Bone marrow (tissue), 2 donors: ENCODE results near the gene ENTREP3.
"Not testable (repeated sequence)": the region's sequence is repeated elsewhere in the genome, so short reads cannot be mapped to it uniquely, and the experiment has no call there.

Source experiments
- DNase-seq, 2 donors: peaks; one replicate each; lab custom pipeline; 2025; lab: John Stamatoyannopoulos, UW

The ENTREP3 gene

GRCh38 chr1:155255243-155256007 lies at the start of gene ENTREP3:
Gene ENTREP3 (minus strand): TSS chr1:155255483. CDS start chr1:155254877, 606 bp downstream.
- DNase-seq, result peak; percentile 46 to 73

DNA sequence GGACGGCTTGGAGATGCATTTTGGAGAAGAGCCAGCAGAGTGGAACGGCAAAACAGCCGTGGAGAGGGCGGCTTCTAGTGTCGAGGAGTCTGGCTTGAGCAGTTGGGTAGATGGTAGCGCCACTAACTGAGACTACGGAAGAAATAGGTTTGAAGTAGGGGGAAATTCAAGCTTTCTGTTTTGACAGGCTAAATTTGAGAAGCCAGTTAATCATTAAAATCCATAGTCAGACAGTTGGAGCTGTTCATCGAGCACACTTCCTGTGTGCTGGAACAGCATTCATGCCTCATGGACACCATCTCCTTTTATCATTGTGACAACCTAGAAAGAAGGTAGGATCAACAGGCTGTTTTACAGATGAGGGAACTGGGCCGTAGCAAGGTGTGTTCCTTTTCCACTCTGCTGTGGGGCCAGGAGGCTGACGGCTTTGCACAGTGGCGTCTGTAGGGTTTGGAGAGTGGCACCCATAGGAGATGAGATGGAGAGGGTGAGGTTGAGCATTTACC lies 49.3 kb upstream of the ENTREP3 start:
- DNase-seq, result no peak

DNA sequence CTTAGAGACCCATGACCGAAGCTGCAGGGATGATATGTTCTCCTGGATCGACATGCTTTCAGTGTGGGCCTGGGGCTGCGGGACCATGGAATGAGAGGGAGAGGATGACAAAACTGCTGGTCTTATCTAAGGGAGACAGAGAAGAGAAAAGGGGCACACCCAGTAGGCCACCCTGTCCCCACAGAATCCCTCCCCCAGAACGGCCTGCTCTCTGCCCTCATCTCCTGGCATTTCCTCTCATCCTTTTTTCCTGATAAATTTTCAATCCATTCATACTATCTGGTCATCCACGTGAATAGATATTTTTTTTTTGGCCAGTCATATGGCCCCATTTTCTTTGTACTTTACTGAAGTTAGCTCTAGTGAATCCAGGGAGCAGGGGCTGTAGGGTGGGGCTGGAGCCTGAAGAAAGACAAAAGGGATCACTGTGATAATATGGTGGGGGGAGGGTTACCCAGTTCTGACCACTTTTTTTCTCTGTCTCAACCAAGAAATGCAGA lies 46.1 kb upstream of the ENTREP3 start, which contains the start of gene PKLR:
Gene PKLR, minus strand, starts transcription at position 97 of the 500 bp plus-strand sequence. Its CDS starts 43 bp downstream, at position 54.
- no peak for DNase-seq

DNA sequence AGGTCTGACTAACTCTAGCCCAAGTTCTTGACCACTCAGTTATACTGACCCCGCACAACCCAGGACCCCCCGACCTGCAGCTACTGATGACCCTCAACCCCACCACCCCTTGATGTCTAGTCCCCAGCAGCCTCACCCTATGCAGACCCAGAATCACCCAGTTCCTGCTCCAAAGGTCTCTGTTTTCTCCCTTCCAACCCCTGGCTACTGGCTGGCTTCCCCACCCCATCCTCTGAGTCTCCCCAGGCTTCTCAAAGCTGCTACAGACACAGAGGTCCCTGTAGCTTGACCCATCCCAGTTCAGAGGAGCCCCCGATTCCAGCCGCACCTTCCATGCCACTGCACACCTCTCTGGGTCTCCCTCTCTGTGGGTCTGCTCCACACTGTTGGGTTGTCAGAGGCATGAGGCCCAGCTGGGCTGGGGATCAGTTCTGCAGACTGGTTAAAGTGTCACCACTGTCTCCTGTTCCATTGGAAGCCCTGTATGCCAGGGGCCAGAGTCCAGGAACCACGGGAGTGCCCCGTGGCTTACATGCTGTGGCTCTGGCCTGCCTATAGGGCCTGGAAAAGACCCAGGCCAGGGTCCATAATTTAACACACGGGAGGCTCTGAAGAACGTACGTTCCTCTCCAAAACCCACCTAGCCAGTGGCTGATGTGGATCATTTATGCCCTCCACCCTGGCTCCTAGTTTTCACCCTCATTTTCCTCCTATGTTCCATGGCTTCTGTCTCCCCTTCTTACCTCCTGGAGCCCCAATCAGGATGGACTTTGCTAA lies 45.5 kb upstream of the ENTREP3 start:
- DNase-seq, result no peak

DNA sequence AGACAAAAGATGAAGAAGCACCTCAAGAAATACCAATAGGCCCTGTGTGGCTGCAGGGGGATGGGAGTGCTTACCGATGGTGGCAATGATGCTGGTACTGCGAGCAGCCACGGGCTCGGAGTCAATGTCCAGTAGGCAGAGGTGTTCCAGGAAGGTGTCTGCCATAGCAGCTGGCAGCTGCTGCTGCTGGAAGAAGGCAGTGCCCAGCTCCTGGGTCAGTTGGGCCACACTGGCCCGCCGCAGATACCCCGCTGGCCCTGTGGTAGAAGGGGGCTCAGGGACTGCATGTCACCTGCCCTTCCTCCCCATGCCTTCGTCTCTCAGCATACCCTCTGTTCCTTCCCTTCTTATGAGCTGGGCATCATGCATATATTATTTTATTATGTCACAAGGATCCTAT lies 44.7 kb upstream of the ENTREP3 start:
- DNase-seq, result no peak

DNA sequence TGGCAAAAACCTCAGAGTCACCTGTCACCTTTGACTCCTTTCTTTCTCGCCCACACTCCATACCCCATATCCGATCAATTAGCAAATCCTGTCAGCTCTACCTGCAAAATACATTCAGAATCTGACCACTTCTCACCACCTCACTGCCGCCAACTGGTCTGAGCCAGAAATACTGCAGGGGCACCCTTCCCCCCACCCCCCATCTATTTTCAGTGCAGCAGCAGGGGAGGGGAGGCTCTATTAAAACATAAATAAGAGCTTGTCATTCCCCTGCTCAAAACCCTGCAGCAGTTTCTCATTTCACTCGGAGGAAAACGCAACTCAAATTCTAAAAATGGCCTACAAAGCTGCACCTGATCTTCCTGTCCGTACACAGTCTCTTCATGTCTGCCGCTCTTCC lies 42.1 kb upstream of the ENTREP3 start:
- no peak for DNase-seq

GRCh38 chr1:155296661-155297060 lies 41.4 kb upstream of the ENTREP3 start:
- no peak for DNase-seq

DNA sequence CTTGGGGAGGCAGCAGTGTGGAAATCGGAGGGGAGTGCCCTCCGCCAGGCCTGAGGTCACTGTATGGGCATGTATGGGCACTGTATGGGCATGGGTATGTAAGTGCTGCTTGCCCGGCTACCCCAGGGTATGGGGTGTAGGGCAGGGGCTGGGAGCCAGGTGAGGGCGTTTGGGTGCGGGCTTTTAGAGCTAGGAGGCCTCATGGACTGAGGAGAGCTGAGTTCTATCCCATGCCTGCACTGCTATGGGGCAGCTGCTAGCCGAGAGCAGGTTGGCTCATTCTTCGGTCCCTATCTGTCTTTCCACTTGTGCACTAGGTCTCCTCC lies 40.6 kb upstream of the ENTREP3 start:
- DNase-seq, result no peak

DNA sequence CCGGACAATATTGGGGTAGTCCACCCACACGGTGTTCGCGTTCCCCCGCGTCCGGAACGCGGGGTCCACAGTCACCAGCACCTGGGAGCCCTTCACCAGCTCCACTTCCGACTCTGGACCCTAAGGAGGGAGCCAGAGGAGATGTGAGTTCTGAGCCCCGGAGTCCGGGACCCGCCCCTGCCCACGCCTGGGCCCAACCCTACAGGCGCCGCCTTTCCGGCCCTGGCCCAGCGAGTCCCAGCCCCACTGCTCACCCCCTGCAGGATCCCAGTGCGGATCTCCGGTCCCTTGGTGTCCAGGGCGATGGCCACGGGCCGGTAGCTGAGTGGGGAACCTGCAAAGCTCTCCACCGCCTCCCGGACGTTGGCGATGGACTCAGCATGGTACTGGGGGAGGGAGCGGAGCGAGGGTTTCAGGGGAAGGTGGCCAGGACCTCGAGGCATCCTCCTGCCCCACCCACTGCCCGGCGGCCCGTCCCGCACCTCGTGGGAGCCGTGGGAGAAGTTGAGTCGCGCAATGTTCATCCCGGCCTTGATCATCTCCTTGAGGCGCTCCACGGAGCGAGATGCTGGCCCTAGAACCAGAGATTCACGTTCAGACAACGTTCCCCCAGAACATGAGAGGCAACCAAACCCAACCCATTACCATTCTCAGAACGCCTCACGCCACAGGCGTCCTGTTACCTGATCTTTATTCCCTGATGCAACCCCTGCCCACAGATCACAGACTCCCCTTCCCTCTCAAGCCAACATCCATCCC lies 40.1 kb upstream of the ENTREP3 start:
- no peak for DNase-seq

- no peak for DNase-seq
Measured at GRCh38 chr1:155294520-155295182, 39.4 kb upstream of the ENTREP3 start.

GRCh38 chr1:155293086-155293749 lies 37.9 kb upstream of the ENTREP3 start:
- DNase-seq, result no peak

DNA sequence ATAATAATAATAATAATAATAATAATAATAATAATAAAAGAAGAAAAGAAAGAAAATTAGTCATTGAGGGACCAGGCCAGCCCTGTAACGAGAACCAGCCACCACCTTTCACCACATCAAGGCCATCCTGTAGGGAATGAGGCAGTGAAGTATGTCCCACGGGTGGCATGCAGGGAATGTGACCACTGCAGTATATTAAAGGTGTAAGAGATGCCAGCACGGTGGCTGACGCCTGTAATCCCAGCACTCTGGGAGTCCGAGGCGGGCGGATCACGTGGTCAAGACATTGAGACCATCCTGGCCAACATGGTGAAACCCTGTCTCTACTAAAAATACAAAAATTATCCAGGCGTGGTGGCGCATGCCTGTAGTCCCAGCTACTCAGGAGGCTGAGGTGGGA lies 35.7 kb upstream of the ENTREP3 start:
- DNase-seq, result not testable (repeated sequence)

DNA sequence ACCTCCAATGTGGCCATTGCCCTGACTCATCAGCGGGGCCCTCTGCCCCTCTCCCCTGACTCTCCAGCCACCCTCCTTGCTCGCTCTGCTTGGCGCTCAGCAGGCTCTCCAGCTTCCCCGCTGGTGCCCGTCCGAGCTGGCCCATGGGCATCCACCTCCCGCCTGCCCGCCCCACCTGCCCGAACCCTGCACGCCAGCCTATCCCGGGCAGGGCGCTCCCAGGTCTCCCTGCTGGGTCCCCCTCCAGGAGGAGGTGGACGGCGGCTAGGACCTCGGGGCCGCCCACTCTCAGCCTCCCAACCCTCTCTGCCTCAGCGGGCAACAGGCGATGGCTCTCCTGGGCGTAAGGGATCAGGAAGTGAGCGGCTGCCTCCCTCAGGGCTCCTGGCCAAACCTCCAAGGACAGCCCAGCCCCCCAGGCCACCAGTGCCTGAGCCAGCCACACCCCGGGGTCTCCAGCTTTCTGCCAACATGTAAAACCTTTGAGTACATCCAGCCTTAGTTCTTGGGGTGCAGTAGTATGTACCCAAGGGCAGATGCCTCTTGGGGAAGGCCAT lies 32.8 kb upstream of the ENTREP3 start:
- no peak for DNase-seq

- DNase-seq, result no peak
Measured at GRCh38 chr1:155286544-155286943, 31.3 kb upstream of the ENTREP3 start.

DNA sequence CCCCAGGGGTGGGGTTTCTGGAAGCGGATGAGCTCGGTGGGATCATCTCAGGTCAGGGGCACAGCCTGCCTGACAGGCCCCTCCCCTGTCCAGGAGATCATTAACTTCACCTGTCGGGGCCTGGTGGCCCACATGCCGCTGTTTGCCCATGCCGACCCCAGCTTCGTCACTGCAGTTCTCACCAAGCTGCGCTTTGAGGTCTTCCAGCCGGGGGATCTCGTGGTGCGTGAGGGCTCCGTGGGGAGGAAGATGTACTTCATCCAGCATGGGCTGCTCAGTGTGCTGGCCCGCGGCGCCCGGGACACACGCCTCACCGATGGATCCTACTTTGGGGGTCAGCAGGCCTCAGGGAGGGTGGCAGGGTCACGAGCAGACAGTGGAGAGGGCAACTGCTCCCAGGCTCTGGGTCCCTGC lies 30.4 kb upstream of the ENTREP3 start:
- no peak for DNase-seq

DNA sequence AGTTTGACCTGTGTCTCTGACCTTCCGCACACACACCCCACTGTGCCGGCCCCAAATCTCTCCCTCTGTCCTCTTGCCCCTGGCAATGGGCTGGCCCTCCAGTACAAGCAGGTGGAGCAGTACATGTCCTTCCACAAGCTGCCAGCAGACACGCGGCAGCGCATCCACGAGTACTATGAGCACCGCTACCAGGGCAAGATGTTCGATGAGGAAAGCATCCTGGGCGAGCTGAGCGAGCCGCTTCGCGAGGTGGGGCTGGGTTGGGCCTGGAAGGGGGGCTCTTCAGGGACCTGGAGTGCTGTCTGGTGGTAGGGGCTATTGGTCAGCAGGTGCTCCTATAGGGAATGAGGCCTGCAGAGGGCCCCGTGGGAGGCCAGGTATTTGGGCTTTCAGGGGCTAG lies 29.8 kb upstream of the ENTREP3 start:
- no peak for DNase-seq

- no peak for DNase-seq
Measured at GRCh38 chr1:155284476-155284875, 29.2 kb upstream of the ENTREP3 start.

GRCh38 chr1:155282488-155283091 lies 27.3 kb upstream of the ENTREP3 start:
- DNase-seq, result no peak

DNA sequence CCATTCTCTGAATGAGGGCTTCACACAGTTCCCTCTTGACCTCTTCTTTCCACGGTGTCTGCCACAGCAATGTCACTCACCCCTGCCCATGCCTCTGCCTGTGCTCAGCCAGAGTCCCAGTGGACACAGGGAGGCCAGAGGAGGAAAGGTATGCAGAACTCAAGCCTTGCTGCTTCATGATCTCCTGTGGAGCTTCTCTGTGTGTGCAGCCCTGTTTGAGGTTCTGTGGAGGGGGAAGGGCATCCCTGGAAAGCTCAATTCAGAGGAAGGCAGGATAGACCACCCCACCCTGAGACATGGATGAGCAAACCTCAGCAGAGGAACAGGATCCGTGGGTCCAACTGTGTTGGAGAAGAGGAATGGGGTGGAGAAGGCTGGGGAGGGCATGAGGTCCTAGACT lies 24.0 kb upstream of the ENTREP3 start:
- DNase-seq, result no peak

- no peak for DNase-seq
Measured at GRCh38 chr1:155278689-155279160, 23.4 kb upstream of the ENTREP3 start.
